ENCODE measurements around the gene METTL4. TPM values are rescaled to one million over a fixed set of nuclear protein-coding genes. Genes with fewer than 3 reads are reported as not detected.

METTL4 gene
- total RNA-seq, 1 experiment from 2014 or later: 12.1 TPM

GRCh38 chr18:2573408-2573807, 2.1 kb upstream of the METTL4 start:
- Histone ChIP-seq H3K36me3 (replicated peaks; ENCODE audit: control insufficient read depth, insufficient read depth, low read length) (peaks cover 17% of the 10 kb centered on the region), H3K27me3 (ENCODE audit: control insufficient read depth, insufficient read depth, low read length) (no peaks in the 10 kb centered on the region), H3K4me3 (ENCODE audit: insufficient read depth, low read depth, low read length) (peak overlapping the region; percentile 59; the same call in 1 of the 2 replicates)
- no peak for DNase-seq

- H3K36me3 ChIP-seq (replicated peaks; ENCODE audit: control insufficient read depth, insufficient read depth, low read length): peaks cover 16% of the 10 kb centered on the region
- peak overlapping the region; percentile 59 for H3K4me3 ChIP-seq (ENCODE audit: insufficient read depth, low read depth, low read length)
- H3K27me3 ChIP-seq (ENCODE audit: control insufficient read depth, insufficient read depth, low read length): no peaks in the 10 kb centered on the region
- no peak for DNase-seq
Measured at GRCh38 chr18:2572892-2573291, 1.6 kb upstream of the METTL4 start.

GRCh38 chr18:2572171-2572569, 865 bp upstream of the METTL4 start:
- DNase-seq: no peak
- H3K36me3 ChIP-seq (replicated peaks; ENCODE audit: control insufficient read depth, insufficient read depth, low read length): peaks cover 13% of the 10 kb centered on the region
- H3K27me3 ChIP-seq (ENCODE audit: control insufficient read depth, insufficient read depth, low read length): no peaks in the 10 kb centered on the region
- H3K4me3 ChIP-seq (ENCODE audit: insufficient read depth, low read depth, low read length): peak overlapping the region; percentile 59

GRCh38 chr18:2570772-2571199, 519 bp downstream of the METTL4 start:
- DNase-seq: peak; percentile 70
- peak overlapping the region; percentile 59 for H3K4me3 ChIP-seq (ENCODE audit: insufficient read depth, low read depth, low read length)
- H3K27me3 ChIP-seq (ENCODE audit: control insufficient read depth, insufficient read depth, low read length): no peaks in the 10 kb centered on the region
- H3K36me3 ChIP-seq (replicated peaks; ENCODE audit: control insufficient read depth, insufficient read depth, low read length): peaks cover 7% of the 10 kb centered on the region

- H3K4me3 ChIP-seq (ENCODE audit: insufficient read depth, low read depth, low read length): no peak overlapping the region; the same call in 1 of the 2 replicates
- no peaks in the 10 kb centered on the region for H3K27me3 ChIP-seq (ENCODE audit: control insufficient read depth, insufficient read depth, low read length)
- no peaks in the 10 kb centered on the region for H3K36me3 ChIP-seq (replicated peaks; ENCODE audit: control insufficient read depth, insufficient read depth, low read length)
- peak; percentile 31 for DNase-seq
Measured at GRCh38 chr18:2569338-2570207, 1.7 kb downstream of the METTL4 start.

- no peak for DNase-seq
- Histone ChIP-seq H3K36me3 (replicated peaks; ENCODE audit: control insufficient read depth, insufficient read depth, low read length) (no peaks in the 10 kb centered on the region), H3K4me3 (ENCODE audit: insufficient read depth, low read depth, low read length) (no peak overlapping the region), H3K27me3 (ENCODE audit: control insufficient read depth, insufficient read depth, low read length) (no peaks in the 10 kb centered on the region)
Measured at GRCh38 chr18:2568605-2569004, 2.7 kb downstream of the METTL4 start.

GRCh38 chr18:2568129-2568528, 3.2 kb downstream of the METTL4 start:
- no peak for DNase-seq
- H3K4me3 ChIP-seq (ENCODE audit: insufficient read depth, low read depth, low read length): no peak overlapping the region
- H3K27me3 ChIP-seq (ENCODE audit: control insufficient read depth, insufficient read depth, low read length): no peaks in the 10 kb centered on the region
- no peaks in the 10 kb centered on the region for H3K36me3 ChIP-seq (replicated peaks; ENCODE audit: control insufficient read depth, insufficient read depth, low read length)

- DNase-seq: no peak
- no peak overlapping the region for H3K4me3 ChIP-seq (ENCODE audit: insufficient read depth, low read depth, low read length)
- no peaks in the 10 kb centered on the region for H3K27me3 ChIP-seq (ENCODE audit: control insufficient read depth, insufficient read depth, low read length)
- H3K36me3 ChIP-seq (replicated peaks; ENCODE audit: control insufficient read depth, insufficient read depth, low read length): no peaks in the 10 kb centered on the region
Measured at GRCh38 chr18:2564373-2564772, 6.9 kb downstream of the METTL4 start.

GRCh38 chr18:2559249-2559648, 12.1 kb downstream of the METTL4 start:
- no peak for DNase-seq
- no peaks in the 10 kb centered on the region for H3K27me3 ChIP-seq (ENCODE audit: control insufficient read depth, insufficient read depth, low read length)
- H3K36me3 ChIP-seq (replicated peaks; ENCODE audit: control insufficient read depth, insufficient read depth, low read length): no peaks in the 10 kb centered on the region
- no peak overlapping the region for H3K4me3 ChIP-seq (ENCODE audit: insufficient read depth, low read depth, low read length)

GRCh38 chr18:2557536-2557935, 13.8 kb downstream of the METTL4 start:
- Histone ChIP-seq H3K36me3 (replicated peaks; ENCODE audit: control insufficient read depth, insufficient read depth, low read length) (no peaks in the 10 kb centered on the region), H3K4me3 (ENCODE audit: insufficient read depth, low read depth, low read length) (no peak overlapping the region), H3K27me3 (ENCODE audit: control insufficient read depth, insufficient read depth, low read length) (no peaks in the 10 kb centered on the region)
- DNase-seq: no peak

- H3K36me3 ChIP-seq (replicated peaks; ENCODE audit: control insufficient read depth, insufficient read depth, low read length): no peaks in the 10 kb centered on the region
- peak; percentile 22 for DNase-seq
- no peaks in the 10 kb centered on the region for H3K27me3 ChIP-seq (ENCODE audit: control insufficient read depth, insufficient read depth, low read length)
- H3K4me3 ChIP-seq (ENCODE audit: insufficient read depth, low read depth, low read length): no peak overlapping the region
Measured at GRCh38 chr18:2555895-2556294, 15.4 kb downstream of the METTL4 start.

- Histone ChIP-seq H3K27me3 (ENCODE audit: control insufficient read depth, insufficient read depth, low read length) (no peaks in the 10 kb centered on the region), H3K4me3 (ENCODE audit: insufficient read depth, low read depth, low read length) (no peak overlapping the region), H3K36me3 (replicated peaks; ENCODE audit: control insufficient read depth, insufficient read depth, low read length) (no peaks in the 10 kb centered on the region)
- no peak for DNase-seq
Measured at GRCh38 chr18:2554696-2555095, 16.6 kb downstream of the METTL4 start.

- no peak for DNase-seq
- Histone ChIP-seq H3K27me3 (ENCODE audit: control insufficient read depth, insufficient read depth, low read length) (no peaks in the 10 kb centered on the region), H3K4me3 (ENCODE audit: insufficient read depth, low read depth, low read length) (no peak overlapping the region), H3K36me3 (replicated peaks; ENCODE audit: control insufficient read depth, insufficient read depth, low read length) (no peaks in the 10 kb centered on the region)
Measured at GRCh38 chr18:2551425-2551824, 19.9 kb downstream of the METTL4 start.

GRCh38 chr18:2549462-2549861, 21.8 kb downstream of the METTL4 start:
- Histone ChIP-seq H3K4me3 (ENCODE audit: insufficient read depth, low read depth, low read length) (no peak overlapping the region), H3K27me3 (ENCODE audit: control insufficient read depth, insufficient read depth, low read length) (no peaks in the 10 kb centered on the region), H3K36me3 (replicated peaks; ENCODE audit: control insufficient read depth, insufficient read depth, low read length) (no peaks in the 10 kb centered on the region)
- no peak for DNase-seq

GRCh38 chr18:2547477-2548087, 23.7 kb downstream of the METTL4 start:
- no peak for DNase-seq
- no peaks in the 10 kb centered on the region for H3K36me3 ChIP-seq (replicated peaks; ENCODE audit: control insufficient read depth, insufficient read depth, low read length)
- no peaks in the 10 kb centered on the region for H3K27me3 ChIP-seq (ENCODE audit: control insufficient read depth, insufficient read depth, low read length)
- H3K4me3 ChIP-seq (ENCODE audit: insufficient read depth, low read depth, low read length): no peak overlapping the region

Measured in H7 (cell line).